AG20443 (cell line): Measurements from ENCODE around the gene SHF.
"Not testable (repeated sequence)": the region's sequence is repeated elsewhere in the genome, so short reads cannot be mapped to it uniquely, and the experiment has no call there.

ENCODE experiments used
- DNase-seq: peaks from one replicate; pipeline ENCODE4 v3.0.0; 2012; ENCODE audit warnings: low spot score, mixed read lengths

SHF gene

DNA sequence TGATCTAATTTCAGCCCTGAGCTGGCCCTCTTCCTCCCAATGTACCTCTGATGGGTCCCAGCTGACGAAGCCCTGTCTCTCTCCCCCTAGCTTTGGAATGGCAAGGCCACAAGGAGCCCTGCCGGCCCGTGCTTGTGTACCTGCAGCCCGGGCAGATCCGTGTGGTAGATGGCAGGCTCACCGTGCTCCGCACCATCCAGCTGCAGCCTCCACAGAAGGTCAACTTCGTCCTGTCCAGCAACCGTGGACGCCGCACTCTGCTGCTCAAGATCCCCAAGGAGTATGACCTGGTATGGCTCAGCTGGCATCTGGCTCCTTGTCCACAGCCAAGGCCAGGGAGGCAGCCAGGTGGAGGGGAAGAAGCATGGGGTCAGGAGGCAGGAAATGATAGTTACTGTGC lies 43.8 kb downstream of the SHF start:
- DNase-seq, result no peak

DNA sequence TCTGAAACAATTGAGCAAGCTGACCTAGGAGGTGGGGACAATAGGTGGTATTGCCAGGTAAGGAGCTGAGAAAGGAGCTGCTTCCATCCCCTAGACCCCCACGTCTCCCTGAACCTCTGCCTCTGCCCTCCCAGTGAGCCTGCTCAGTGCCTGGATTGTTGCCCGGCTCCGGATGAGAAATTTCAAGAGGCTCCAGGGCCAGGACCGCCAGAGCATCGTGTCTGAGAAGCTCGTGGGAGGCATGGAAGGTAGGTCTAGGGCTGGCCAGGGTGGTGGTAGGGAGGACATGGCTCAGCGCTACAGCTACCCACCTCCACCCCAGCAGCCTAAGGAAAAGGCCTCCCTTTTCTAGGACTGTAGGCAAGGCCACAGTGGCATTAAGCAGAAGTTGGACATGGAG lies 44.7 kb downstream of the SHF start:
- no peak for DNase-seq

DNA sequence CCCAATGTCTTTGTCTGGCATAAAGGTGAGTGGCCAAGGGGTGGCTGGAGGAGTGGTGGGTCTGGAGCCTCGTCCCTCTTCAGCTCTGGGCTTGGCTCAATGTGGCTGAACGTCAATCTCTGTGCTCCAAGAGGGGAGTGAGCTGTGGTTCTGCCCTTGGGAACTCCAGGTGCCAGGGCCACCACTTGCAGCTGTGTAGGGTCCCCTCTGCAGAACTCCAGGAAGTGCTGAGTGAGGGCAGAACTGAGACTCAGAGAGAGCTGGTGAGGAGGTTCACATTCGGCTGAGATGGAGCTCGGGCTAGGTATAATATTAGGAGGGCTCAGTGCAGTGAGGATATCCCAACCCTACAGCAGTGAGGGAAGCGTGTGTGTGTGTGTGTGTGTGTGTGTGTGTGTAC lies 46.4 kb downstream of the SHF start:
- no peak for DNase-seq

DNA sequence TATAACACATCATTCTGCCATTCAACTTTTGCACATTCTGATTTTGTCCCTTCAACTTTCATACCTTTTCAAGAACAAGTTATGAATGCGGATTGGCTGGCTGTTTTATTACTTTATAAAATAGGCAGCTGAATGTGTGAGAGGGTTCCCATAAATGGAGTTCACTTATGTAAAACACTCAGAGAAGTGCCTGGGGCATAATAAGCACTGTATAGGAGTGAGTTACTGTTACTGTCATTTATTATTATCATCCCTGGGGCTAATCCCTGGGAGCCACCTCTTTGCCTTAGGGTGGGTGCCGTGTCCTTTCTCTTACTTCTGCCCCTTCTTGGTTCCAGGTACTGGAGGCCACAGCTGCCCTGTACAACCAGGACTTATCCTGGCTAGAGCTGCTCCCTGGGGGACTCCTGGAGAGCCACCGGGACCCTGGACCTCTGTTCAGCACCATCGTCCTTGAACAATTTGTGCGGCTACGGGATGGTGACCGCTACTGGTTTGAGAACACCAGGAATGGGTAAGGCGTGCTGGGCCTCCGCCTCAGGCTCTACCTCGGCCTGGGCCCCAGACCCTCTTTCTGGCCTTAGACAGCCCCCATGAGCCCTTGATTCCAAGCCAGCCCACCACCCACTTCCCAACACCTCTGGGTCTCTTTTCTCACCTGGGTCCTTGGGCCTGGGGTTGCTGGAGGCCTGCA lies 47.1 kb downstream of the SHF start:
- DNase-seq, result no peak

DNA sequence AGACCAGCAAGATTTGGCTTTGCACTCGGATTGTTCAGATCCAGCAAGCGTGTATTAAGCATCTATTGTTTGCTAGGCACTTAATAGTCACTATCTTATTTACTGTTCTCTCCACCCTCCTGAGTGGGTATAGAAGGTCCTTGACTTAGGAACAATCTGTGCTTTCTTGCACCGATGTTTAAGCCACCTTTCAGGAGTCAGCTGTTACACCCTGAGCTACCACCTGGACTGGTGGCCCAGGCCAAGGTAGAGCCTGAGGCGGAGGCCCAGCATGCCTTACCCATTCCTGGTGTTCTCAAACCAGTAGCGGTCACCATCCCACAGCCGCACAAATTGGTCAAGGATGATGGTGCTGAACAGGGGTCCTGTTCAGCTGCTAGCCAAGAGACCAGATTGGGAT lies 48.0 kb downstream of the SHF start:
- DNase-seq, result no peak

DNA sequence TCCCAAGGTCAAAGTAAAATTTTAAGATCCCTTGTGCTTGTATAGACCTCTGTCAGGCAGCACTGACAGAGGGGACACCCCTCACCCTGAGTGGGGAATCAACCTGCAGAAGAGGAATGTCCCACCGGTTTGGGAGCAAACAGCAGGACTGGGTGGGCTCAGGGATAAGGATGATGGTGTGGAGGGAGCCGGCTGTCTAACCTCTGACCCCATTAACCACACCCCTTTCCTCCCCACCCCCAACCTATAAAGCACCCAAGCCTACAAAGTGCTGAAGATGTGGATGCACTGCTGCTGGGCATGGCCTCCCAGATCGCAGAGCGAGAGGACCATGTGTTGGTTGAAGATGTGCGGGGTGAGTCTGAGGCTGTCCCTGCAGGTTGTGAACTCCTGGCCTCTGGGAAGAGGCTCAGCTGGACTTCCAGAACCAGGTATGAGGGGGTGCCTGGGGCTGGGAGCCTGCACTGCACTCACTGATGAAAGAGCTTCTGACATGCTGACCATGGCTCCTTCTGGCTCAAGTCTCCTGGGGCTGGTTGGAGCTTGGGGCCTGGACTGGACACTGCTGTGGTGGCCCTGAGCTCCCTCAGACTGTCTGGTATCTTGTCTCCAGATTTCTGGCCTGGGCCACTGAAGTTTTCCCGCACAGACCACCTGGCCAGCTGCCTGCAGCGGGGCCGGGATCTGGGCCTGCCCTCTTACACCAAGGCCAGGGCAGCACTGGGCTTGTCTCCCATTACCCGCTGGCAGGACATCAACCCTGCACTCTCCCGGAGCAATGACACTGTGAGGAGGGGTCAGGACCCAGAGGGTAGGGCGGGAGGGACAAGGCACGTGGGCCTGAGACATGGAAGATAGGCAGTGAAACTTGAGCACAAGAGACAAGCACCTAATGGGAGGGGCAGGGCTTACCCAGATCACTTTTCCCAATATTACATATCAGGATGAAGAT lies 48.7 kb downstream of the SHF start:
- no peak for DNase-seq

DNA sequence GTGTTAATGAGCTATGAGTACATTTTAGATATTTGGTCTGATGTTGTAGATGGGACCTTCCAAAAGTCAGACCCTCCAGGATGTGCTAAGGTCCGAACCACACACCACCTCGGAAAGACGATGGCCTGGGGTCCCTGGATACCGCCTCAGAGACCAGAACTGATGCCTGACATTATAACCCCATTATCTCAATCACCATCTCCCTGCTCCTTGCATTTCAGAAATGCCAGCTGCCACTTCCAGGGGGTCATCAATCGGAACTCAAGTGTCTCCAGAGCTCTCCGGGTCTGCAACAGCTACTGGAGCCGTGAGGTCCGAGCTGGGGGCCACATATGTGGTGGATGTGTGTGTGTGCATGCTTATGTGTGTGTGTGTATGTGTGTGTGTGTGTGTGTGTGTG lies 50.1 kb downstream of the SHF start:
- DNase-seq, result no peak

DNA sequence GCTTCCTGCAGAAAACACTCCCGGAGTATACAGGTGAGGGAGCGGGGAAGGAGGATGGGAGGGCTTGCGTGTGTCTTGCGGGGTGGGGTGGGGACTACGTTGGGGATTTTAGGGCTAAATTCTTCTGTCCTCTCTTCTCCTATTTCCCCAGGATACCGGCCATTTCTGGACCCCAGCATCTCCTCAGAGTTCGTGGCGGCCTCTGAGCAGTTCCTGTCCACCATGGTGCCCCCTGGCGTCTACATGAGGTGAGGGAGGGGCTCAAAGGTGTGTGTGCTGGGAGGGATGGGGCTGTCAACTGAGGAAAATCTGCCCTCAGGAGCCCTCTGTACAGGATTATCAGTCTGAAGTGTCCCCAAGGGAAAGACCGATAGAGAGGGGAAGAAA lies 51.4 kb downstream of the SHF start:
- DNase-seq, result no peak

DNA sequence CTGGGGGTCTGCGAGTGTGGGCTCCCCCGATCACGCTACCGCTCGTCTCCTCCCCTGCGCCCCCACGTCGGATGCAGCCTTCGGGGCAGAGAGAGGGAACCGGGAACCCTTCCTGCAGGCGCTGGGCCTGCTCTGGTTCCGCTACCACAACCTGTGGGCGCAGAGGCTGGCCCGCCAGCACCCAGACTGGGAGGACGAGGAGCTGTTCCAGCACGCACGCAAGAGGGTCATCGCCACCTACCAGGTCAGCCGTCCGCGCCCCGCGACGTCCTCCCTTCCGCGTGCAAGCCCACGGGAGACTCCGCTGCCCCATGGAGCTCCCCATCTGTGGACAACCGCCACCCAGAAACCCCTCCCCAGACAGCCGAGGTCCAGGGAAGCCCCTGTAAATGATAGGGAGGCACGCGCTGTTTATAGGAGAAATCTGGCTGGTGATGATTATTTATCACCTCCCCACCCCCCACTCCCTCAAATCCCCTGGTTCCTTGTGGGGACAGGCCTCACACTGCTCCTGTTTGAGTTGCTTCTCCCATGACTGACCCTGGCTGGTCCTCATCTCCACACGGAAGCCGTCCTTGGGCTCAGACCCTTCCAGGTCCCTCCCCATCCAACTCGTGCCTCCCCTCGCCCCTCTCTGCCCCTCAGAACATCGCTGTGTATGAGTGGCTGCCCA lies 51.9 kb downstream of the SHF start:
- not testable (repeated sequence) for DNase-seq

DNA sequence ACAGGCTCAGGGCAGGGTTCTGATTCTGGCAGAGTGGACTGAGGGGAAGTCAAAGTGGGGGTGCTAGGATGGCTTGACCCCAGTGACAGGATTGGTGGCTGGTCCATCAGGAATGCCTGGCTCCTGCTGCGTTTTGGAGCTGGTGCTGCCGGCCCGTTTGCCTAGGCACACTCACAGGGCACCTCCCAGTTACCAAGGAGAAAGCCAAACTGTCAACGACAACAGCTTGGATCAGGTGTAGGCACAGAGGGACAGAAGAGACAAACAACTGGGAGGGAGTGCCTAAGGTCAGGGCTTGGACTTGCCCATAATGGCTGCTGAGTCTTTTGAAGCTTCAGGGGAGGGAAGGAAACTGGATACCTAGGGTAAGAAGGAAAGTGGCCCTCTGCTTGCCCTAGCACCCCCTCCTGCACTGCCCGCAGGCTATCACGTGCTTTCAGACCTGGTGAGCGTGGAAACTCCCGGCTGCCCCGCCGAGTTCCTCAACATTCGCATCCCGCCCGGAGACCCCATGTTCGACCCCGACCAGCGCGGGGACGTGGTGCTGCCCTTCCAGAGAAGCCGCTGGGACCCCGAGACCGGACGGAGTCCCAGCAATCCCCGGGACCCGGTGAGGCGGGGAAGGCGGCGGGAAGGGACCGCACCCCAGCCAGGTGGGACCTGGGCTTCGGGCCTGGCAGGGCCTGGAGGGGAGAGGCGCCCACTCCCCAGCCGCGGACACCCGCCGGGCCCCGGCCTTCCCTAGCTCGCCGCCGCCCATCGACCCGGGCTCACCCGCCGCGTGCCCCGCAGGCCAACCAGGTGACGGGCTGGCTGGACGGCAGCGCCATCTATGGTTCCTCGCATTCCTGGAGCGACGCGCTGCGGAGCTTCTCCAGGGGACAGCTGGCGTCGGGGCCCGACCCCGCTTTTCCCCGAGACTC lies 52.8 kb downstream of the SHF start:
- no peak for DNase-seq

DNA sequence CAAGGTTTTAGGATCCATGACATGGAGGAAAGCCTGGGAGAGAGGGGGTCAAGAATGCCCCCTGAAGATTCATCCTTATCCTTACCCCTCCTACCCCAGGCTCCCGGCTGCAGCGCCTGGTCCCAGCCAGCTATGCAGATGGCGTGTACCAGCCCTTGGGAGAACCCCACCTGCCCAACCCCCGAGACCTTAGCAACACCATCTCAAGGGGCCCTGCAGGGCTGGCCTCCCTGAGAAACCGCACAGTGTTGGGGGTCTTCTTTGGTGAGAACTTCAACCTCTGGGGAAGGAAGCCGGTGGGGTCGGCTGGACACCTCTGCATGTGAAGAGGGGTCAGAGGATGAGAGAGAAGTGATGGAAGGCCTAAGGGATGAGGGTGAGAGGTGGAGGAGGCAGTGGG lies 53.7 kb downstream of the SHF start:
- no peak for DNase-seq

DNA sequence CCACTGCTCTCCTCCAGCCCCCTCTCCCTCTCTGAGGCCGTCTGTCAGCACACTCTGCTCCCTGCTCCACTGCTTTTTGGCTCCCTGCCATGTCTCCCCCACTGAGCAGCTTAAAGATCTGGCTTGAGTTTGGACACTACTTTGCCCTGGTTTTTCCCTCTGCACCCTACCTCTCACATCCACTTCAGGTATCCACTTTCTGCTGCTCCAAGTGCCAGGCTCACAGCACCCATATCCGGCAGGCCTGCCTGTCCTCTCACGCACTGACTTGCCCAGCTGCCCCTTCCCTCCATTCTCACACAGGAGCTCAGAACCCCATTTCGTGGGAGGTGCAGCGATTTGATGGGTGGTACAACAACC lies 54.2 kb downstream of the SHF start:
- no peak for DNase-seq

DNA sequence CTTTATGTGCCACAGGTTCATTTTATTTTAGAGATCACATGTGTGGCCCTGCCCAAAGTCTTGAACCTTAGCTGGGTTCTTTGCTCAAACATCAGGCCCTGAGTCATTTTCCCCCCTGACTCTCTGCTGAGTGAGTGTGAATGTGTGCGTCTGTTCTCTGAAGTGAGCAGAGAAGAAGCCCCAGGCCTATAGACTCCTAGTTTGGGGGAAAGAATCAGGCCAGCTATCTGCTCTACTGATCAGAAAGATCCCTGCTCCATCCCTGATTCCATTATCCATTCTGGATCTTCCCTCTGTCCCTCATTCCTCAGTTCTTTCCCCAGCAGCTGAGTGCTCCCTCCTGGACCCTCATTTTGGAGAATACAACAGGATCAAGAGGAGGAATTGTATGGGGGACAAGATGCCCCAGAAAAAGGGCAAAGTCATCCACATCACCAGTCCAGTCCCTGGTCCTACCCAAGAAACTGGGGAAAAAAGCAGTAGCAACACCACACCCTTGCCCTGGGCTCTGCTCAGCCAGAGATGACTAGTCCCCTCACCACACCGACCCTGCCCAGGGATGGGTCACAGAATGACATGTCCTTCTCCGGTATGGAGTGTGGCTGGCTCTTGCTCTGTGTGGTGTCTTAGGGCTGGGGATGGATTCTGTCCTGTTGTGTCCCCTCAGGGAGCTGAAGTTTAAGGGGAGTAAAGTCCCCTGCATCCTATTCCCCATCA lies 54.8 kb downstream of the SHF start:
- DNase-seq, result no peak

DNA sequence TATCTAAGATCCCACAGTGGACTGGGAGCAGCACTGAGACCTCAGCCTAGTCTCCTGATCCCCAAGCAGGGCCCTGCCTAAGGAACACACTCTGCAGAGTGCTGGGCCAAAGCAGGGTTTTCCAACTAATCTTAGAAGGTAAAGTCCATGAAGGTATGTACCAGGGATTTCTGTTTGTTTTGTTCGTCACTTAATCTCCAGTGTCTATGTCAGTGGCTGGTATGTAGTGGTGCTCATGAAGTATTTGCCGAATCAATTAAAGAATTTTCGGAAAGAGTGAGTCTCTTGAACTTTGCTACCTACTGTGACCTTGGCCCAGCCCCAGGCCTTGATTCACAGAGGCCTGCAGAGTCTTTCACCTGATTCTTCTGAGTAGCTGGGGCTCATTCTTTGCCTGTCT lies 56.3 kb downstream of the SHF start:
- DNase-seq, result no peak

DNA sequence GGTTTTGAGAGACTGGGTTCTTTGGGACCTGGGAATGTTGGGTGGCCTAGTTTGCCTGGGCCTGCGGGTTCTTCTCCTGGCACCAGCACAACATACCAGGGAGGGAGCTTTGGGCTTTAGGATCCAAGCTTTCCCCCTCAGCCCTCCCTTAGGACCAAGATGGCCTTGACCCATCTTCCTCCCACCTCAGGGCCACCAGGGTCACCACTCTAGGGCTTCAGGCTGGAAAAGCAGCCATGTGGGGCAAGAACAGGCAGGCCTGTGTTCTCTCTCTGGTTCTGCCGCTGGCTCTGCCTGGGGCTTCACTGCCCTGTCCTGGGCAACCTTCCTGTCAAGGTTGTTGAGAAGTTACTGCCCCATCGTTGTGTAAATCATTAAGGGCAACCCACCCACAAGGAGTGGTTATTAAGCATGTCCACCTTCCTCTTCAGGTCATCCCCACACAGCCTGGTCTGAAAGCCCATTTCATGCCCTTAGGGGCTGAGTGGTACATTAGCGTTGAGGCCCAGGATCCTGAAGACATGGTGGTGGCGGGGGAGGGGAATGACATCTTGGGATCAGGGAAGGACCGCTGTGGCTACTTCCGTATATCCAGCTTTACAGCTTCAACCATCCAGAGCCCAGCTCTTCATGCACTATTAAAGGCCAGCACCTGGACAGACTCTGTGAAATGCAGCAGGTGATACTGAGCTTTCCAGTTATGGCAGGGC lies 57.3 kb downstream of the SHF start:
- no peak for DNase-seq

DNA sequence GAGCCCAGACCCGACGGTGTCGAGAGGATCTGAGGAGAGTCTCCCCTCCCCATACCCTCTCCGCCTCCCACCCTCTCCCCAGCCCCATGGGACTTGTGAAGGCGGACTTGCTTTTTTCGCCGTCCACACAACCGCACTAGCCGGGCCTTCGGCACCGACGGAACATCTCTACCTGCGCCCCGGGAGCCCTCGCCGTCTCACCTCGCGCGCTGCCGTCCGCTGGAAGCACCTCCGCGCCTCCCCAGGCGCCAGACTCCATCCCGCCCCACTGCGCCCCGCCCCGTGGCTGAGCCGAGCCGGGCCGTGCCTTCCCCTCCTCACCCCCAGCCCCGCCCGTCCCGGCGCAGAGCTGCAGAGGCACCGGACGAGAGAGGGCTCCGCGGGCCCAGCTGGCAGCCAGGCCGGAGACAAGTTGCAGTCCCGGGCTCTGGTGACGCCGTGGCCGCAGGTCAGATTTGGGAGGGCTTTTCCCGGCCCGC lies 58.1 kb downstream of the SHF start, which contains the start of the genes DUOX1 and DUOXA1:
TSS of gene DUOX1 (plus strand) at position 344 of the 479 bp plus-strand sequence. CDS start 1,973 bp downstream, outside the sequence.
TSS of gene DUOXA1 (minus strand) at position 229 of the 479 bp plus-strand sequence. CDS start 6,865 bp downstream, outside the sequence.
- peak; percentile 75 for DNase-seq

DNA sequence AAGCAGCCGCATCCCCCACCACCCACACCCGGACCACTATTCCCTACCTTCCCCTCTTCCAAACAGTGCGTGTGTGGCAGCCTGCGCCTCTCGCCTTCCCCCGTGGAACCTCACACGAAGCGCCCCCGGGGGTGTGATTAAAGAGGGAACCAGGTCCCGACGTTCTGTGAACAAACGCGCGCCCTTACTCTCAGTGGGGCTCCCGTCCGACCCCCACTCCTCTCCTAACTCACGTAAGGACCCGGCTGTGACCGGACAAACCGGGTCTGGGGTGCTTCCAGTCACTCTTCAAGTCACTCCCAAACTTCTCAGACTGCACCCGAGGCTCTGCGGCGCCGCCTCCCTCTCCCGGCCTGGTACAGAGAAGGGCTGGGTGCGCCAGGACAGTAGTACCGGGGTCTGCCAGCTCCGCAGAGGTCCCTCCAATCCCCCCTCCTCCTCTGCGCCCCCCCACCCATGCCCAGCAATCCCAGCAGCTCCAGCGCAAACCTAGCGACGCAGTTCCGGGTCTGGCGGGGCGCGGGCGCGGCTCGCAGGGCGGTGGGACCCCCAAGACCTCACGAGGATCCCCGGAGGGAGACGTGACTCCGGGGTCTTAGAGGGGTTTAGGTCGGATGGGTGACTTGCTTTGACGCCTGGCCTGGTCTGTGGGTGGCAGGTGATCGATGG lies 58.7 kb downstream of the SHF start:
- no peak for DNase-seq

DNA sequence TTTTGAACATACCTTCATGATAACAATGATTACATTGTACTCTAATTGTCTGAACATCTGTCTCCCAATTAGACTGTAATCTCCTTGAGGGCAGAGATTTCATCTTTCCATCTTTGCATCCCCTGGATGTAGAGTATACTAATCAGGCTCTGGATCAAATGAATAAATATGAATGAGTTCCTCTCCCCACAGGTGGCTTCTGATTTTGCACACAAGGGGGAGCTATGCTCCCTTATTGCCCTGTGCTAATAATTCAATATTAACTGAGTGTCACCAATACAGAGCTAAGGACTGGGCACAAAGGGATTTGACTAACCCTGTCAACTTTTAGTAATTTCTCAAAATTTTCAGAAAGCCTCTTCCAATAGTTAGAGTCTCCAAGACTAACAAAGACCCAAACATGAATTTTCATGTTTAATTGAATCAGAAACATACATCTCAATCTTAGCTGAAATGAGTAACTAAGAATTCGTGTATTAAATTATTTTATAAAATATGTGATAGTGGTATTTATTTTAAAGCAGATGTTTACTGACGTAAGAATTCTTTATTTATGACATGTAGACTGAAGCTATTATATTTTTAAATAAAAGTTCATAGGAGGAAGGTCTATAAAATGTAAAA lies 61.1 kb downstream of the SHF start:
- DNase-seq, result no peak

DNA sequence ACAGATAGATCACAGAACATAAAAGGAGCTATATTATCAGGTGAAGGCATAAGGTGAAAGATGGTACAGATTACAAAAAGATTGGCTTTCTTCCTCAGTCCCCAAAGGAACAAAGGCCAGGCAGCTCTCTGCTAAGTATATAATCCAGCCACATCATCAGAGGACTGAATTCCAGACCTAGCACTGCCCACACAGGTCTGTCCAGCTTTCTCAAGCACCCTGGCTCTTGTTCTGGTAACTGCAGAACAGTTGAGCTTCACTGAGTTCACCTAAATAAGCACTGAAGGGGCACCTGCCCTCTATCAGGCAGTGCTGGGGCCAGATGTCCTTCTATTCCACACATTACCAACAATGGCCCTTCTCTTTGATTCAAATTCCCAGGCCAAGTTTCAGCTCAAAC lies 64.4 kb downstream of the SHF start:
- DNase-seq, result no peak
